HG03196 (cell line): ENCODE results near the gene CACNG5.

ENCODE experiments used
- ATAC-seq: cut with Tn5 transposase; IDR thresholded peaks from one replicate; pipeline ENCODE4 v1.9.1; 2021; ENCODE audit not compliant: unreplicated experiment

Gene CACNG5

GRCh38 chr17:66834919-66835454, at the start of gene CACNG5:
Gene CACNG5, plus strand, starts transcription at chr17:66835117. Its CDS starts 42,216 bp downstream, at chr17:66877333.
- no peak for ATAC-seq

- ATAC-seq: no peak
These were observed 48.8 kb upstream of the CACNG5 start for GRCh38 chr17:66786107-66786506.

- no peak for ATAC-seq
These were observed 47.0 kb upstream of the CACNG5 start for GRCh38 chr17:66787914-66788313.

- ATAC-seq: no peak
These were observed 45.8 kb upstream of the CACNG5 start for GRCh38 chr17:66789093-66789492.

- no peak for ATAC-seq
These were observed 44.9 kb upstream of the CACNG5 start for GRCh38 chr17:66789961-66790437.

- no peak for ATAC-seq
These were observed 44.3 kb upstream of the CACNG5 start for GRCh38 chr17:66790501-66791061.

- ATAC-seq: no peak
These were observed 43.6 kb upstream of the CACNG5 start for GRCh38 chr17:66791347-66791746.

- ATAC-seq: no peak
These were observed 41.1 kb upstream of the CACNG5 start for GRCh38 chr17:66793814-66794213.

GRCh38 chr17:66795486-66795885, 39.4 kb upstream of the CACNG5 start:
- no peak for ATAC-seq

GRCh38 chr17:66799849-66800537, 34.9 kb upstream of the CACNG5 start:
- ATAC-seq: no peak

- ATAC-seq: no peak
These were observed 31.4 kb upstream of the CACNG5 start for GRCh38 chr17:66803474-66803951.

- ATAC-seq: no peak
These were observed 29.4 kb upstream of the CACNG5 start for GRCh38 chr17:66805567-66805966.

GRCh38 chr17:66807182-66807581, 27.7 kb upstream of the CACNG5 start:
- ATAC-seq: no peak

GRCh38 chr17:66809408-66809807, 25.5 kb upstream of the CACNG5 start:
- ATAC-seq: no peak

- no peak for ATAC-seq
These were observed 23.8 kb upstream of the CACNG5 start for GRCh38 chr17:66810951-66811682.

GRCh38 chr17:66811683-66812054, 23.2 kb upstream of the CACNG5 start:
- ATAC-seq: no peak

- no peak for ATAC-seq
These were observed 22.3 kb upstream of the CACNG5 start for GRCh38 chr17:66812571-66812970.

- no peak for ATAC-seq
These were observed 21.6 kb upstream of the CACNG5 start for GRCh38 chr17:66813296-66813695.

GRCh38 chr17:66814026-66814425, 20.9 kb upstream of the CACNG5 start:
- no peak for ATAC-seq

- ATAC-seq: no peak
These were observed 20.3 kb upstream of the CACNG5 start for GRCh38 chr17:66814570-66814969.

- no peak for ATAC-seq
These were observed 17.2 kb upstream of the CACNG5 start for GRCh38 chr17:66817750-66818149.

GRCh38 chr17:66819466-66819865, 15.5 kb upstream of the CACNG5 start:
- ATAC-seq: no peak
